Measurements from ENCODE around the gene RTF1. TPM values are rescaled to one million over a fixed set of nuclear protein-coding genes. Genes with fewer than 3 reads are reported as not detected.

RTF1 gene
- polyA plus RNA-seq, 1 donor (not counting 4 experiments of a cell fraction or from before 2014, with no cell fraction given), result 28.5 TPM

- Histone ChIP-seq H3K9me3 (ENCODE audit: control insufficient read depth, low read depth, low read length) (no peaks in the 10 kb centered on the region), H3K9ac (ENCODE audit: control insufficient read depth, extremely low read depth, insufficient read depth, low read length) (no peak overlapping the region), H3K79me2 (ENCODE audit: control insufficient read depth, insufficient read depth, low read length) (no peaks in the 10 kb centered on the region), H3K9me1 (ENCODE audit: control insufficient read depth, extremely low read depth, insufficient read depth, low read length) (no peaks in the 10 kb centered on the region), H3K27ac (ENCODE audit: control insufficient read depth, insufficient read depth, low read length) (no peak overlapping the region), H3K4me1 (ENCODE audit: control insufficient read depth, extremely low read depth, insufficient read depth, low read length) (peaks cover 20% of the 10 kb centered on the region), H3K36me3 (ENCODE audit: control insufficient read depth in 2 of 2, extremely low read depth in 1 of 2, insufficient read depth in 2 of 2, low read length in 2 of 2) (no peaks in the 10 kb centered on the region), H3K4me2 (ENCODE audit: control insufficient read depth, extremely low read depth, insufficient read depth, low read depth, low read length) (no peak overlapping the region), H3K27me3 (ENCODE audit: control insufficient read depth, extremely low read depth, insufficient read depth, low read length) (peaks cover 8% of the 10 kb centered on the region), H3K4me3 (ENCODE audit: control insufficient read depth in 2 of 3, extremely low read depth in 1 of 3, insufficient read depth in 2 of 3, low read depth in 1 of 3, low read length in 3 of 3) (no peak overlapping the region), H2AFZ (ENCODE audit: control insufficient read depth, low read length) (no peak overlapping the region), H4K20me1 (ENCODE audit: control insufficient read depth, extremely low read depth, insufficient read depth, low read length) (no peaks in the 10 kb centered on the region)
- DNase-seq (ENCODE audit: low read depth, low spot score) (no peak), FAIRE-seq (no peak)
- TF ChIP-seq CTCF (optimal IDR thresholded peaks at IDR 0.05 in 1 of 3, IDR thresholded peaks at IDR 0.05 in 1 of 3, conservative IDR thresholded peaks at IDR 0.05 in 1 of 3; ENCODE audit: extremely low read depth in 1 of 3, insufficient read depth in 2 of 3, low read length in 3 of 3) (no peak), EZH2 (IDR thresholded peaks at IDR 0.05; ENCODE audit: low read length) (no peak)
- dilution Hi-C loops (cut with MboI; ENCODE audit: extremely low pct_ligation_motif_present, low sequenced_read_pairs), result no loop called here
Observed at GRCh38 chr15:41489641-41490040, 72.7 kb downstream of the RTF1 start.

- no peak for TF ChIP-seq EZH2 (IDR thresholded peaks at IDR 0.05; ENCODE audit: low read length)
- TF ChIP-seq CTCF (optimal IDR thresholded peaks at IDR 0.05 in 1 of 3, IDR thresholded peaks at IDR 0.05 in 1 of 3, conservative IDR thresholded peaks at IDR 0.05 in 1 of 3; ENCODE audit: extremely low read depth in 1 of 3, insufficient read depth in 2 of 3, low read length in 3 of 3), result no peak
- Histone ChIP-seq H3K9me3 (ENCODE audit: control insufficient read depth, low read depth, low read length) (no peaks in the 10 kb centered on the region), H3K4me1 (ENCODE audit: control insufficient read depth, extremely low read depth, insufficient read depth, low read length) (peaks cover 25% of the 10 kb centered on the region), H3K4me2 (ENCODE audit: control insufficient read depth, extremely low read depth, insufficient read depth, low read depth, low read length) (peak overlapping the region; percentile 35), H3K27ac (ENCODE audit: control insufficient read depth, insufficient read depth, low read length) (no peak overlapping the region), H3K4me3 (ENCODE audit: control insufficient read depth in 2 of 3, extremely low read depth in 1 of 3, insufficient read depth in 2 of 3, low read depth in 1 of 3, low read length in 3 of 3) (no peak overlapping the region), H3K9ac (ENCODE audit: control insufficient read depth, extremely low read depth, insufficient read depth, low read length) (no peak overlapping the region), H3K79me2 (ENCODE audit: control insufficient read depth, insufficient read depth, low read length) (no peaks in the 10 kb centered on the region), H3K36me3 (ENCODE audit: control insufficient read depth in 2 of 2, extremely low read depth in 1 of 2, insufficient read depth in 2 of 2, low read length in 2 of 2) (no peaks in the 10 kb centered on the region), H3K9me1 (ENCODE audit: control insufficient read depth, extremely low read depth, insufficient read depth, low read length) (no peaks in the 10 kb centered on the region), H4K20me1 (ENCODE audit: control insufficient read depth, extremely low read depth, insufficient read depth, low read length) (no peaks in the 10 kb centered on the region), H3K27me3 (ENCODE audit: control insufficient read depth, extremely low read depth, insufficient read depth, low read length) (peaks cover 15% of the 10 kb centered on the region), H2AFZ (ENCODE audit: control insufficient read depth, low read length) (no peak overlapping the region)
- dilution Hi-C loops (cut with MboI; ENCODE audit: extremely low pct_ligation_motif_present, low sequenced_read_pairs), result no loop called here
- DNase-seq (ENCODE audit: low read depth, low spot score) (peak; percentile 86), FAIRE-seq (peak; percentile 90)
Observed at GRCh38 chr15:41490355-41490754, 73.5 kb downstream of the RTF1 start.

Data from keratinocyte (primary cell).